ENCODE results near the gene F13B.

DNA sequence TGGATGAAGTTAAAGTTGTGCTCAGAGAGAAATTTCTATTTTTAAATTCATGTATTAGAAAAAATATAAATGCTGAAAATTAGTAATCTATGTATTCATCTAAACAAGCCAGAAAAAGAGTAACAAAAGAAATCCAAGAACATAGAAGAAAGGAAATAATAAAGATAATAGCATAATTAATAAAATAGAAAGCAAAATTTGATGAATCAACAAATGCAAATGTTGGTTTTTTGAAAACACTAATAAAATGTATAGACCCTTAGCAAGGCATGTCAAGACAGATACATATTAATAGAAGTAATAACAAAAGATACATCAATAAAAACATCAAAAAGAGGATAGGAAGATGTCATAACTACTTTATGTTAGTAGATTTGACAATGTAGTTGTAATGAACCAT is 18.0 kb downstream of the F13B start:
- TF ChIP-seq, protein P1, sequence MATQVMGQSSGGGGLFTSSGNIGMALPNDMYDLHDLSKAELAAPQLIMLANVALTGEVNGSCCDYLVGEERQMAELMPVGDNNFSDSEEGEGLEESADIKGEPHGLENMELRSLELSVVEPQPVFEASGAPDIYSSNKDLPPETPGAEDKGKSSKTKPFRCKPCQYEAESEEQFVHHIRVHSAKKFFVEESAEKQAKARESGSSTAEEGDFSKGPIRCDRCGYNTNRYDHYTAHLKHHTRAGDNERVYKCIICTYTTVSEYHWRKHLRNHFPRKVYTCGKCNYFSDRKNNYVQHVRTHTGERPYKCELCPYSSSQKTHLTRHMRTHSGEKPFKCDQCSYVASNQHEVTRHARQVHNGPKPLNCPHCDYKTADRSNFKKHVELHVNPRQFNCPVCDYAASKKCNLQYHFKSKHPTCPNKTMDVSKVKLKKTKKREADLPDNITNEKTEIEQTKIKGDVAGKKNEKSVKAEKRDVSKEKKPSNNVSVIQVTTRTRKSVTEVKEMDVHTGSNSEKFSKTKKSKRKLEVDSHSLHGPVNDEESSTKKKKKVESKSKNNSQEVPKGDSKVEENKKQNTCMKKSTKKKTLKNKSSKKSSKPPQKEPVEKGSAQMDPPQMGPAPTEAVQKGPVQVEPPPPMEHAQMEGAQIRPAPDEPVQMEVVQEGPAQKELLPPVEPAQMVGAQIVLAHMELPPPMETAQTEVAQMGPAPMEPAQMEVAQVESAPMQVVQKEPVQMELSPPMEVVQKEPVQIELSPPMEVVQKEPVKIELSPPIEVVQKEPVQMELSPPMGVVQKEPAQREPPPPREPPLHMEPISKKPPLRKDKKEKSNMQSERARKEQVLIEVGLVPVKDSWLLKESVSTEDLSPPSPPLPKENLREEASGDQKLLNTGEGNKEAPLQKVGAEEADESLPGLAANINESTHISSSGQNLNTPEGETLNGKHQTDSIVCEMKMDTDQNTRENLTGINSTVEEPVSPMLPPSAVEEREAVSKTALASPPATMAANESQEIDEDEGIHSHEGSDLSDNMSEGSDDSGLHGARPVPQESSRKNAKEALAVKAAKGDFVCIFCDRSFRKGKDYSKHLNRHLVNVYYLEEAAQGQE (IDR thresholded peaks at IDR 0.05; ENCODE audit: insufficient read depth in 1 of 2, low read depth in 2 of 2, low read length in 2 of 2): no peak
- TF ChIP-seq POLR2AphosphoS5 (IDR thresholded peaks at IDR 0.05; ENCODE audit: low read depth, low read length) (no peak), TAF1 (IDR thresholded peaks at IDR 0.05; ENCODE audit: borderline replicate concordance, insufficient read depth, low read length) (no peak)

Measured in PFSK-1 (cell line).